Measurements from ENCODE around the gene CD1B.
"Not testable (repeated sequence)": the region's sequence is repeated elsewhere in the genome, so short reads cannot be mapped to it uniquely, and the experiment has no call there.

CD1B gene
- 0 reads per million in 2 experiments for total RNA-seq

DNA sequence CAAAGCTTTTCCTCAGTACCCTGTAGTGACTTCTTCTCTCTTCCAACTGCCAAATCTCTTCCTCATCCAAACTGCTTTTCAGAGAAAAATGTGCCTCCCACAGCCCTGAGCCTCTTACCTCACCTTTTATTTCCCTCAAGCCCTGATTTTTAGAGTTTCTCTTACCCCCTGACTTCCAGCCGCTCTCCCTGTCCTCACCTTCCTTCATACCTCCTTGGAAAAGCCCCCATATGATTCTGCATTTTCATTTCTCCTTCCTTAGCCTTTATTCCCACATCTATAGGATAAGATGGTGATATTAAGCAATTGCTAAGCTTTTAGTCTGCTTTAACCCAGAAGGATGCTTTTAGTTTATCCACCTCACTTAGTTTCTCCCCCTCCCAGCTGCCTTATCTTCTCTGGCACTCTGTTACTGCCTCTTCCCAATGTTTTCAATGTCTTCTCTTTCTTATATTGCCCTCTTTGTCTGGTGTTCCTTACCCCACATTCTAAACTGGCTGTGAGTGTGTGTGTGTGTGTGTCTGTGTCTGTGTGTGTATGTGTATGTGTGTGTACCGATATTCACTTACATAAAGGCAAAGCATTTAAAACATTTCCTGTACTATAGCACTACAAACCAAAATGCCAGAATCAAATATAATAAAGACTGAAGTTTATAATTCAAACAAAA lies at the start of gene CD1B:
Gene CD1B, minus strand, starts transcription at position 51 of the 670 bp plus-strand sequence. CDS start 108 bp downstream, outside the sequence.
- no peak for DNase-seq (ENCODE audit: low read depth)

DNA sequence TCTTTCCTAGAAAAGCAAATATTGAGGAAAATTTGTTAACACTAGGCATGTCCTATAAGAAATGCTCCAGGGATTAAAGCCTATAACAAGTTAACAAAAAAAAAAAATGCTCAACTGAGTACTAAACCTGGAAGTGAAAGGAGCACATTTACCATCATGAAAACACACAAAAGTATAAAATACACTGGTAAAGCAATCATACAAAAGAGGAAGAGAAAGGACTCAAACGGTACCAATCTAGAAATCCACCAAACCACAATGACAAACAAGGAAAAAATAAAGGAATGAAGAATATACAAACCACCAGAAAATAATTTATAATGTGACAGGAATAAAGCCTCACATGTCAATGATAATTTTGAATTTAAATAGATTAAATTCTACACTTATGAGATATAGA lies 43.5 kb upstream of the CD1B start:
- no peak for DNase-seq (ENCODE audit: low read depth)

DNA sequence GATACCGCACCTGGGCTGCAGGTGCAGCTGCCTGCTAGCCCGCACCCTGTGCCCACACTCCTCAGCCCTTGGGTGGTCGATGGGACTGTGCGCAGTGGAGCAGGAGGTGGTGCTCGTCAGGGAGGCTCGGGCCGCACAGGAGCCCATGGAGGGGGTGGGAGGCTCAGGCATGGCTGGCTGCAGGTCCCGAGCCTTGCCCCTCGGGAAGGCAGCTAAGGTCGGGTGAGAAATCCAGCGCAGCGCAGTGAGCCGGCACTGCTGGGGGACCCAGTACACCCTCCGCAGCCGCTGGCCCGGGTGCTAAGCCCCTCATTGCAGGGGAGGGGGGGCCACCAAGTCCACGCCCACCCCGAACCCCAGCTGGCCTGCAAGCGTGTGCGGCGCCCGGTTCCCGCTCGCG lies 42.8 kb upstream of the CD1B start:
- DNase-seq (ENCODE audit: low read depth) = not testable (repeated sequence)

GRCh38 chr1:158371188-158371953 lies 40.0 kb upstream of the CD1B start:
- no peak for DNase-seq (ENCODE audit: low read depth)

DNA sequence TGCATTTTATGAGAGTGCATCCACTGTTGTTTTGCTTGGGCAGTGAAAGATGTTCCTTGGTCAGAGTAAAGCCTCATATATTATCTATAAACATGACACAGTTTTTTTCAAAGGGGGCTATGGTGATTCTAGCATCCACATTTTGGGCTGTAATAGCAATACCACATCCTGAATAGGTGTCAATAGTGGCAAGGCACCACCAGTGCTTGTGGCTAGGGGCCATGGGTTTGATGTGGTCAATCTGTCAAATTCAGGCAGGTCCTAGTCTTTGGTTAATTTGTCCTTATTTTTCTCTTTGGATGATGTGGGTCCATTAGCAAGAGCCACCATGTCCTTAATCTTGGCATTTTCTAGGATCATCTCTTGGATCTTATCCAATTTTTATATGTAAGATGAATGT lies 35.5 kb upstream of the CD1B start:
- DNase-seq (ENCODE audit: low read depth) = no peak

GRCh38 chr1:158362941-158363340 lies 31.6 kb upstream of the CD1B start:
- no peak for DNase-seq (ENCODE audit: low read depth)

DNA sequence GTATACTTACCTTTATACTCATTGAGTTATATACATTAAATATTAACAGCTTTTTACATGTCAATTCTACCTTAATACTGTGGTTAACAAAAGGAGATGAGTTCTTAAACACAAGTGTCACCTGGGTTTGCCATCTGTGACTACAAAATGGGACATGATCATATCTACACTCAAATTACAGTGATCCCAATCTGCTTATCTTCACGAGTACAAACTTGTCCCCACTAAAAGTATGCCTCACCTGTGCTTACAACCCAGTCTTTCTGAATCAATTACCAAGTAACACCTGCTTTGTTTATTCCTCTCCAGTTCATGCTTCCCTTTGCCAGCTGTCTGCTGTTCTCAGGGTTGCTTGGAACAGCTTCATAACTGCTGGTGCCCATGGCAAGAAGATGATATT lies 31.2 kb upstream of the CD1B start:
- no peak for DNase-seq (ENCODE audit: low read depth)

- no peak for DNase-seq (ENCODE audit: low read depth)
Measured at GRCh38 chr1:158357441-158357840, 26.1 kb upstream of the CD1B start.

- no peak for DNase-seq (ENCODE audit: low read depth)
Measured at GRCh38 chr1:158356616-158357015, 25.3 kb upstream of the CD1B start.

DNA sequence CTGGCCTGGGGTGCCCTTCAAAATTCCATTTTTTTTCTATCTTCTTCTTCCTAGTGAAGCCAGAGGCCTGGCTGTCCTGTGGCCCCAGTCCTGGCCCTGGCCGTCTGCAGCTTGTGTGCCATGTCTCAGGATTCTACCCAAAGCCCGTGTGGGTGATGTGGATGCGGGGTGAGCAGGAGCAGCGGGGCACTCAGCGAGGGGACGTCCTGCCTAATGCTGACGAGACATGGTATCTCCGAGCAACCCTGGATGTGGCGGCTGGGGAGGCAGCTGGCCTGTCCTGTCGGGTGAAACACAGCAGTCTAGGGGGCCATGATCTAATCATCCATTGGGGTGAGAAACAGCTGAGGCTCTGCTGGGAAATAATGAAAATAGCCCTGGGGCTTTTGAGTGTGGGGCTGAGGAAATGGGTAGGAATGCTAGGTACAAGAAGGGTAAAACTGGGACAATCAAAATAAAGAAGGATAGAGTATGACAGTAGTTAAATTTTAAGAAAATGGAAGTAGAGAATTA lies 24.5 kb upstream of the CD1B start:
- DNase-seq (ENCODE audit: low read depth) = no peak

DNA sequence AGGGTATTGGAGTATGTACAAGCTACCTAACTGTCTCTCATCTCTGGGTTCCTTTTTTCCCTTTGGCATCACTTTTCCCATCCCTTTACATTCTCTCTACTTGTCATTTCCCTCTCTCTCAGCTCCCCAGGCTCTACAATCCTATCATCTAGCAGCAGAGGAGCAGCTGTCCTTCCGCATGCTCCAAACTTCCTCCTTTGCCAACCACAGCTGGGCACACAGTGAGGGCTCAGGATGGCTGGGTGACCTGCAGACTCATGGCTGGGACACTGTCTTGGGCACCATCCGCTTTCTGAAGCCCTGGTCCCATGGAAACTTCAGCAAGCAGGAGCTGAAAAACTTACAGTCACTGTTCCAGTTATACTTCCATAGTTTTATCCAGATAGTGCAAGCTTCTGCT lies 22.9 kb upstream of the CD1B start:
- DNase-seq (ENCODE audit: low read depth) = no peak

DNA sequence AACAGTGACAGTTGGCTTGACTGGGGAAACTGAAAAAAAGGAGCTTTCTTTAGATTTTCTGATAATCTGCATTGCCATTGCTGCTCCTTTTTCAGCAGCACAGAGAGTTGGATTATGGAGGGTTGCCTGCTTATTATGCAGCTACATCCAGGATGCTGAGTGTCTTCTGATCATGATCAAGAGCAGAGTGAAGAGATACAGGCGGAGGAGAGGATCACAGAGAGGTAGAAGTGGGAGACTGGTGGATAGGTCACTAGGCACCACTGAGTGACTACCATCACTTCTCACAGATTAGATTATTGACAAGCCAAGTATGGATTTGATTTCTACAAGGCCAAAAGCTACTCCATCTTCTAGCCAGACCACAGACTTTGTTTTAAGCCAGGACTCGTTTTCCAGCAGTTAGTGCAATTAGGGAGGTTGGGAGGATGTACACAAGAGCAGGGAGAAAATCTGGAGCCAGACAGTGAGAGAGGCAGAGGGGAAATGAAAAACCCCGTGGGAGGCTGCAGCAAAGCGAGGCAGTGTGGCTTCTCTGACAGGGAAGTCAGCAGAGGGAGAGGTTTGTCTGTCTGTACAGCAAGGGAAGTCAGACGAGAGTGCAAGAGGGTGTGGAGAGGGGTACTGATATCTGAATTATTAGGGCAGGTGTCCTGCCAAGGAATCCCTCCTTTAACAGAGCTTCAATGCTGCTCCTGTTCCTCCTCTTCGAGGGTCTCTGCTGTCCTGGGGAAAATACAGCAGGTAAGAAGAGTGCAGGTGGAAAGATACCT lies 22.2 kb upstream of the CD1B start, which contains the start of gene CD1E:
Gene CD1E, plus strand, starts transcription at position 592 of the 773 bp plus-strand sequence. Its CDS starts 95 bp downstream, at position 687.
- DNase-seq (ENCODE audit: low read depth) = no peak

- not testable (repeated sequence) for DNase-seq (ENCODE audit: low read depth)
Measured at GRCh38 chr1:158348946-158349345, 17.6 kb upstream of the CD1B start.

- not testable (repeated sequence) for DNase-seq (ENCODE audit: low read depth)
Measured at GRCh38 chr1:158336413-158336812, 5.1 kb upstream of the CD1B start.

DNA sequence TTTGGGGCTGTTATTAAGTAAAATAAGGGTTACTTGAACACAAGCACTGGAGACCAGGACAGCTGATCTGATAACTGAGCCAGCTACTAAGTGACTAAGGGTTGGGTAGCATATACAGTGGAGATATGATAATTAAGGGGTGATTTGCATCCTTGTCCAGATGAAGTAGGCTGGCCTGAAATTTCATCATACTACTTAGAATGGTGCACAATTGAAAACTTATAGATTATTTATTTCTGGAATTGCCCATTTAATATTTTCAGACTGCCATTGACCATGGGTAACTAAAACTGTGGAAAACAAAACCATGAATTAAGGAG lies 3.8 kb upstream of the CD1B start:
- DNase-seq (ENCODE audit: low read depth) = no peak

GRCh38 chr1:158334526-158335212 lies 3.3 kb upstream of the CD1B start:
- no peak for DNase-seq (ENCODE audit: low read depth)

DNA sequence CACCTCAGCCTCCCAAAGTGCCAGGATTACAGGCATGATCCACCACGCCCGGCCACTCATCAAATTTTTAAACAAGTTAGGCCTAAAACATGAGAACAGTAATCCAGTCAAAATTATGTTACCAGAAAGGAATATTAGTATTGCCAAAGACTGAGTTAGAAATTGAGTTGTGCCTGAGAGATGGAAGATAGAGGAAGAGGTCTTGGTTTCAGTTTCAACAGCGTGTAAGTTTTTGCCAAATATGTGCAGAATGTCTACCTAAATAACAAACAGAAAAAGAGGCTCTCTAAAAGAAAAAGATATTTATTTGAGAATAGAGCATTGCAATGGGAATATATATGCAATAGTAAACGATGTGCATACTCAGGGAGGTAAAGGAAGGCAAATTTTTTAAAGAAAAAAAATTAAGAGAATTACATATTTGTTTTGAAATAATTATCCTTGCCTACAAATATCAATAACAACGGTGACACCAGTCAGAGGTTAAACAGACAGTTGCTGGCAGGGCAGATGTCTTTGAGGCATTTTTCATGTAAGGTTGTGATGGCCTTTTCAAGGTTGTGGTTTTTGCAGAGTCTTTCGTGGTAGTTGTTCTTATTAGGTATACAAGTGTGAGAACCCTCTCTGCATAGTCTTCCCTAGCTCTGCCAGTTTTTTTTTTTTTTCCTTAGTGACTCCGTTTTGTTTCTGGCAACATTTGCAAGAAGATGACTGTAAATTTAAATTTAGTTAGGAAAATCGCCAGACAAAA lies 2.2 kb upstream of the CD1B start:
- DNase-seq (ENCODE audit: low read depth) = no peak

- DNase-seq (ENCODE audit: low read depth) = no peak
Measured at GRCh38 chr1:158331106-158331425, 265 bp downstream of the CD1B start.

DNA sequence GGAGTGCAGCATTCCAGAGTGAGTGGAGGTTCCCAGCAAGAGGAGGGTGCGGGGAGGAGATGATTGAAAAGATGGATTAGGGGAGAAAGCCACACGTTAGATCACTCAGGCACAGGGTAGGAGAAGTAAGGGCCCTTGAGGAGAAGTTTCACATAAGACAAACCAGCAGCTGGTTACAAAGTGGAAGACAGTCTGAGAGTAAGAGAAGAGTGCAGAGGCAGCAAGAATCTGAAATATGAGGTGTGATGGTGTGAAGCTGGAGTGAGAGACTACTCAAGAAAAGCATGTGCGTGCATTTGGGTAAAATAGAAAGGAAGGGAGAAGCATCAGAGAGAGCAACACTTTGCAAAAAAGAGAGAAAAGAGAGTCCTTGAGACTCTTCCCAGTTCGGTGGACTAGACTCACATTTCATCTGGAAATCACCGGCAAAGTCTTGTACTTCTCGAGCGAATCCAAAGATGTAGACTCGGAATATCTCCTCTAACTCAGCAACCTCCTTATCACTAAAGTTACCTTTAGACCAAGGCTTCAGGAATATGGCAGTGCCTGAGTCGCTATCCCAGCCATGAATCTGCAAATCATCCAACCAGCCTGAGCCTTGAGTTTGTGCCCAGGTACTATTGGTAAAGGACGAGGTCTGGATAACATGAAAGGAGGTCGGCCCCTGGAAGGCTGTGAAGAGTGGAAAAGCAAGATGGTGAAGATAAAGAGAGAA lies 783 bp downstream of the CD1B start:
- no peak for DNase-seq (ENCODE audit: low read depth)

DNA sequence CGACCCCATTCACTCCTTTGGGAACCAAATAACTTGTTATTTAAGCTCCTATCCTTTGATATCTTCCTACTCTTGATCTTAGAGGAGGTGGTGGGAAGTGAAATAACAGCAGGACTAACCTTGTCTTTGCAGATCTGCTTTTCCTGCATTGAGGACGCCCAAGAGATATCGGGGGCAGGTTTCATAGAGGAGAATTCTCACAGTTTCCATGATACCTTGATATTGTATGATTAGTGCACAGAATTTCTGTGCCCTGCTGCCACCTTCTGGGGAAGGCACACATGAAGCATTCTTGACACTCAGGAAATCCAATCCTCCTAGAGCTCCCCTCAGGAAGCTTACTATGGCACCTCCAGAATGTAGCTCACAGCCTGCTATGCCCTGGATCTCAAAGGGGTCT lies 1.6 kb downstream of the CD1B start:
- no peak for DNase-seq (ENCODE audit: low read depth)

GRCh38 chr1:158329300-158329699 lies 2.0 kb downstream of the CD1B start:
- DNase-seq (ENCODE audit: low read depth) = no peak
